ENCODE results near the gene TEX22.
A peak's percentile ranks its signal among the peaks of the same experiment; 100 is the strongest.

The TEX22 gene

DNA sequence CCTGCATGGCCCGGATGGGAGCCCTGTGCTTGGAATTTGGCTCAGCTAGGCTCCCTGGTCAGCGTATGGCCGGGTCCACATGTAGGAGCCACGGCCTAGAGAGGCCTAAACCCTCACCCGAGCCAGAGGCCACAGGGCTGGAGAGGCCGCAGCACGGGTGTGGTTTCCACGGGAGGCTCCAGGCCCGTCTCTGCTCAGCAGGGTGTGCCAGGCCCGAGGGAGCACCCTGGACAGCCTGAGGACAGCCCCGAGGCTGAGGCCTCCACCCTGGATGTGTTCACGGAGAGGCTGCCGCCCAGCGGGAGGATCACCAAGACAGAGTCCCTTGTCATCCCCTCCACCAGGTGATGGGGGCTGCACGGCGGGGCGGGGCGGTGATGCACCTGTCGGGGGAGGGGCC, 17.6 kb upstream of the TEX22 start:
- DNase-seq (ENCODE audit: low read depth) = no peak

DNA sequence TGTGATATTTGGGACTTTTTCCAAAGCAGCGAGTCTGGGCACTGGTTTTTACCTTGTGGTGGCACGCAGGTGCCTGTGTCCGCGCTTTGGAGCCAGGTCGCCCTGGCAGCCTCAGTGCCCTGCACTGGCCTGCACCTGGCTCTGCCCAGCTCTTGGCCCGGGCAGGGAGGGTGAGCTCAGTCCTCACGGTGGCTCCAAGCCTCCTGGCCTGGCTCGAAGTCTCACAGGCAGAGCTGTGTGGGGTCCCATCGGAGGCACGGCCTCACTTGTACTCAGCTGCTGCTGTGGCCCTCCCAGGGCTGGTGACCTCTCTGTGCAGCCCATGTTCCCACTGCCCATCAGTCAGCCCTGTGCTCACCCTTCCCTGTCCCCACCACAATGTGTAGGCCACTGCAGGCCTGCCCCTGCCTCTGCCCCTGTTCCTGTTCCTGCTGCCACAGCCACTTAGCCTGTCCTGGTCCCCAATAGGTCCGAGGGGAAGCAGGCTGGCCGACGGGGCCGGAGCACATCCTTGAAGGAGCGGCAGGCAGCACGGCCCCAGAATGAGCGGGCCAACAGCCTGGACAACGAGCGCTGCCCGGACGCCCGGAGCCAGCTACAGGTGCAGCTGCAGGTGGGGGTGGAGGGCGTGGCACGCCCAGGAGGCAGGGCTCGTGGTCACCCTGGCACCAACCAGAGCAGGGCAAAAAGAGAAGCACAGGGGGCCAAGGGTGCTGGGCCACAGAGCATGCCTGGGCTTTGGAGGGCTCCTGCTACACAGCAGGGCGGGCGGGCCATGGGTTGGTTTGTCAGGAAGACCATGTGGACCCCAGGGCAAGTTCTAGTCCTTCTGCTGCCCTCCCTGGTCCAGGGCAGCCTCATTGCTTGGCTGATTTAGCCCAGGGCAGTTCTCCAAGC, 16.6 kb upstream of the TEX22 start:
- no peak overlapping the region for H3K4me3 ChIP-seq (ENCODE audit: low read length)
- TF ChIP-seq CTCF (IDR thresholded peaks at IDR 0.05; ENCODE audit: insufficient read depth, low read depth, low read length, missing control alignments) = no peak
- DNase-seq (ENCODE audit: low read depth) = no peak

More for the DNA sequence above, 17.6 kb upstream of the TEX22 start:
- no peak for TF ChIP-seq CTCF (IDR thresholded peaks at IDR 0.05; ENCODE audit: insufficient read depth, low read depth, low read length, missing control alignments)
- no peak overlapping the region for H3K4me3 ChIP-seq (ENCODE audit: low read length)

- H3K4me3 ChIP-seq (ENCODE audit: low read length) = no peak overlapping the region
- TF ChIP-seq CTCF (IDR thresholded peaks at IDR 0.05; ENCODE audit: insufficient read depth, low read depth, low read length, missing control alignments) = no peak
- DNase-seq (ENCODE audit: low read depth) = no peak
Measured at GRCh38 chr14:105382343-105383082, 15.8 kb upstream of the TEX22 start.

DNA sequence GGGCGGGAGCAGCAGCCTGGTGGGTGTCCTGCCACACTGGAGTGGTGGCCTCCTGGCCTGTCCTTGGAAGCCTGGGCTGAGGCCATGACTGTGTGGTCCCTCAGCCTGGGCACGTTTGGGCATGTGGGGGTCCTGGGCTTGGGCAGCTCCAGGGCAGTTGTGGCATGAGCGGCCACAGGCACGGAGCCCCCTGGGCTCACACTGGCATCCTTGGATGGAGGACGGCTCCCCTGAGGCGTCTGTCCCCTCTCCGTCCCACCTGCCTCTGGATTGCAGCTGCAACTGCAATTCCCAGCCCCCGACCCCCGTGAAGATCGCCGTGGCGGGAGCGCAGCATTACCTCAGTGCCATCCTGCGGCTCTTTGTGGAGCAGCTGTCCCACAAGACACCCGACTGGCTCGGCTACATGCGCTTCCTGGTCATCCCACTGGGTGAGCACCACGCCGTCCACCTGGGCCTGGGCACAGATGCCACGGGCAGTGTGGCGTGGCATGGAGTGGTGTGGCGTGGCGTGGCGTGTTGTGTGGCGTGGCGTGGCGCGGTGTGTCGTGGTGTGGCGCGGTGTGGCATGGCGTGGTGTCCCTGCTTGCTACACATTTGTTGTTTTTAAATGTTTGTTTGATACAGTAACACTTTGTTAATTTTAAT, 15.1 kb upstream of the TEX22 start:
- no peak for DNase-seq (ENCODE audit: low read depth)
- no peak overlapping the region for H3K4me3 ChIP-seq (ENCODE audit: low read length)
- TF ChIP-seq CTCF (IDR thresholded peaks at IDR 0.05; ENCODE audit: insufficient read depth, low read depth, low read length, missing control alignments) = no peak

DNA sequence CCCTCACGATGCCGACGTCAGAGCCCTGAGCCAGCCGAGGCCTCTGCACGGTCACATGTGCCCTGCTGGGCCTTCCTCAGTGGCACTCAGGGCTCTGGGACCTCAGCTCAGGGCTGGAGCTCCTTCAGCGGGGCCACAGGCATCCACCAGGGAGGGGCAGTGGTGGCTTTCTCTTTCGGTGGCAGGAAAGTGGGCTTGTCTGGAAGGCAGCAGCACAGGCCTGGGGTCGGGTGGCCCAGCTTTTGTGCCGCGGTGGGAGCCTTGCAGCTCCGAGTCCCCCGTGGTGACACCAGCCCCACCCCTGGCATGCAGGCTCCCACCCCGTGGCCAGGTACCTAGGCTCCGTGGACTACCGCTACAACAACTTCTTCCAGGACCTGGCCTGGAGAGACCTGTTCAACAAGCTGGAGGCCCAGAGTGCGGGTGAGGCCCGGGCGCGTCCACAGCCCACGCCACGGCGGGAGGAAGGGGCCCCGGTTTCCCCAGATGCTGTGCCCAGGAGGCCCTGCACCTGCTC, 14.2 kb upstream of the TEX22 start:
- TF ChIP-seq CTCF (IDR thresholded peaks at IDR 0.05; ENCODE audit: insufficient read depth, low read depth, low read length, missing control alignments) = no peak
- peak; percentile 15 for DNase-seq (ENCODE audit: low read depth)

DNA sequence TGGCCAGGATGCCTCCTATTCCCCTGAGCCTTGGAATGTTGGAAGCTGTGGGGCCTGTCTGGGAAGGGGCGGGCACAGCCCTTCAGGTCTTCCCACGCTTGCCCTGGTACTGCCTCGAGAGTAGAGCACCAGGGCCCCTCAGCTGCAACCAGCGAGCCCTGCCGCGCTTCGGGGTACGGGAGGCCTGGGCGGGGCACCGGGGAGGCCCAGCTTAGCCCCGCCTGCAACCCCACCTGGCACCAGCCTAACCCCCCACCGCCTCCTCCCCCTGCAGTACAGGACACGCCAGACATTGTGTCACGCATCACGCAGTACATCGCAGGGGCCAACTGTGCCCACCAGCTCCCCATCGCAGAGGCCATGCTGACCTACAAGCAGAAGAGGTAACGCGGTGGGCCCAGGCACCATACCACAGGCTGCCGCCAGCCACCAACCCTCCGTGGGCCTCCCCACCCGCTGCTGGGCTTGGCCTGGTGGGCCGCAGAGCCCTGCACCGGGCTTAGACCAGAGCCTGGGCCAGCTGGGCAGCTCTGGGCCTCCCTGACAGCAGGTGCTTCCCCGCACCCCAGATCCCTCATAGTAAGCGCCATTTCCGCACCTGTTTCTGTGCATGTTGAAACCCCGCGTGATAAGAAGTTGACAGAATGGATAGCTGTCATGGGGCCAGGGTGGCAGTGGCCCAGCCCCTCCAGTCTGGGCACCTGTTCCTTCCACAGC, 13.6 kb upstream of the TEX22 start:
- DNase-seq (ENCODE audit: low read depth) = no peak
- TF ChIP-seq CTCF (IDR thresholded peaks at IDR 0.05; ENCODE audit: insufficient read depth, low read depth, low read length, missing control alignments) = no peak

More for the DNA sequence above, 14.2 kb upstream of the TEX22 start:
- no peak overlapping the region for H3K4me3 ChIP-seq (ENCODE audit: low read length)

More for the DNA sequence above, 13.6 kb upstream of the TEX22 start:
- H3K4me3 ChIP-seq (ENCODE audit: low read length) = no peak overlapping the region

All from epithelial cell of esophagus (primary cell).